ENCODE results near the gene RSRC1.

- no peak for TF ChIP-seq POLR2AphosphoS5 (IDR thresholded peaks at IDR 0.05; ENCODE audit: insufficient read depth in 1 of 2, low read depth in 1 of 2)
- no peak for TF ChIP-seq CTCF (IDR thresholded peaks at IDR 0.05)
- TF ChIP-seq POLR2A (IDR thresholded peaks at IDR 0.05), result no peak
Measured at GRCh38 chr3:158110658-158111018, 749 bp downstream of the RSRC1 start.
